ENCODE measurements around the gene EIF4H.
"Not testable (repeated sequence)": the region's sequence is repeated elsewhere in the genome, so short reads cannot be mapped to it uniquely, and the experiment has no call there.

EIF4H gene

DNA sequence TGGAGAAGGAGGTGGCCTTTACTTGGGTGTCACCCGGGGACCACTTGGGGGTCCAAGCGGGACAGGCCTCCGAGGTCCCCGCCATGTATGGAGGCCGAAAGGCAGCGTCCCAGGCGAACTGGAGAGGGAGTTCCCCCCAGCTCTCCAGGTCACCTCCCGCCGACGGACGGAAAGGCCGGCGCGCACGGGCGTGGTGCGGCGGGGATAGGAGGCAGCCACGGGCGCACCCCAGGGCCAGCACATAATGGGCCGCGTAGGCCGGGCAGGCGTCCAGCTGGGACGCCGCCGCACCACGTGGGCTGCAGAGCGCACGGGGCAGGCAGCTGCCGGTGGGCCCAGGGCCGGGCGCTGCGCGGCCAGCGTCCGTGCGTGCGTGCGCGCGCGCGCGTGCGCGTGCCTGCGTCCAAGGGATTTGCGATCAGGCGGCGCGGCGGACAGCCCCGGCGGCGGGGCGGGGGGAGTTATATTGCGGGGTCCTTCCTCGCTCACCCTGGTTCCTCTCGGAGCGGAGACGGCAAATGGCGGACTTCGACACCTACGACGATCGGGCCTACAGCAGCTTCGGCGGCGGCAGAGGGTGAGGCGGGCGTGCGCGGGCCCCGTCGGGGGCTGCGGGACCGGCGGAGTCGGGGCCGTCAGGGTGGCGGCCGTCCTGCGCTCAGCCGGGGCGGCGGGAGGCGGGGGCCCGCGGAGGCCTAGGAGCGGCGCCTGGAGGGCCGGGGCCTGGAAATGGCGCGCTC lies at the start of gene EIF4H:
TSS of gene EIF4H (plus strand) at position 491 of the 740 bp plus-strand sequence. CDS start at position 519, 28 bp downstream.
- peak; percentile 89 to 98 for DNase-seq (ENCODE audit: low read depth in 1 of 2, low spot score in 1 of 2)

DNA sequence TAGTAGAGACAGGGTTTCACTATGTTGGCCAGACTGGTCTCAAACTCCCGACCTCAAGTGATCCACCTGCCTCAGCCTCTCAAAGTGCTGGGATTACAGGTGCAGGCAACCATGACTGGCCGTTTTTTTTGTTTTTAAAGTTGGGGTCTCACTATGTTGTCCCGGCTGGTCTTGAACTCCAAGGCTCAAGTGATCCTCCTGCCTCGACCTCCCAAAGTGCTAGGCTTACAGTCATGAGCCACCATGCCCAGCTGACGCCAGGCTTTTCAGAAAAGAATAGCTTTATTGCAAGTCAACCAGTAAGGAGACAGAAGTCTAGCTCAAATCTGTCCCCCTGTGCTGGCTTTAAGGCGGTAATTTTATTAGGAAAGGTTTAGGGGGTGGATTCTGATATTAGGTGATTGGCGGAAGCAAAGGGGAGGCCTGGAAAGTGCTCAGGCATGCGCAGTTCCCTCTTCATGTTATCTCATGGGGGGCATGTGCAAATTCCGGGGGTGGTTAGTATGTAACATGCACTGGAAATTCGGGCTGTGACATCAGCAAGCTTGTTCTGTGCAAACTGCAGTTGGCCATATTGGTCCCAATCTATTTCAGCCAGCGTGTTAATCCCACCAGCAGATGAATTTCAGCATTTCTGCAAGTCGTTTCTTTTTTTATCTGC lies 47.8 kb upstream of the EIF4H start:
- DNase-seq (ENCODE audit: low read depth in 1 of 2, low spot score in 1 of 2): no peak

DNA sequence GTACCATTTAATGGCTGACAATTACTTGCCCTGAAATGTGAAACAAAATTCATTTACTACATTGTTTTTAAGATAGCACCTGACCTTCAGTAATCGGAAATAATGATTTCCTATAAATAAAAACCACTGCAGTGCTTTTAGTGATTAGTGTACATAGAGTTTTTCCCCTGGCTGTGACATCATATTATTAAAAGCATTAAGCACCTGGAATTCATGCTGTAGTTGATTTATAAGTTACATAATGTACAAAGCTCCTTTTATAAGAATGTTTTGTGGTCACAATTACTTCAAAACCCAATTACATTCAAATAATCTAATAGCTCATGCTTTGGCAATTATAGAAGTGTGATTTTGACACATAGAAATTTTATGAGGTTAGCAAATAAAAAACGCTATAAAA lies 44.3 kb upstream of the EIF4H start:
- no peak for DNase-seq (ENCODE audit: low read depth in 1 of 2, low spot score in 1 of 2)

DNA sequence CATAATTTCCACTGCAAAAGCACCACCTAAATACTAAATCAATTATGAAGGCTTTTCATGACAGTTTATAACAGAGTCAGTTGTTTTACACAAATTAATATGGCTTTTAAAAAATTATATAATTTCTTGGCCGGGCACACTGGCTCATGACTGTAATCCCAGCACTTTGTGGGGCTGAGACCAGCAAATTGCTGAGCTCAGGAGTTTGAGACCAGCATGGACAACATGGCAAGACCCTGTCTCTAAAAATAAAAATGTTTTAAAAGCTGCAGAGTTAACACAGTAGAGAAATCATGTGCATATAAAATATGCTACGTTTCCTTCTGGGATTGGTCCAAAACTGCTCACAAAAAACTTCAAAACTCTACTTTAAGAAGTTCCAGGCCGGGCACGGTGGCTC lies 43.6 kb upstream of the EIF4H start:
- no peak for DNase-seq (ENCODE audit: low read depth in 1 of 2, low spot score in 1 of 2)

DNA sequence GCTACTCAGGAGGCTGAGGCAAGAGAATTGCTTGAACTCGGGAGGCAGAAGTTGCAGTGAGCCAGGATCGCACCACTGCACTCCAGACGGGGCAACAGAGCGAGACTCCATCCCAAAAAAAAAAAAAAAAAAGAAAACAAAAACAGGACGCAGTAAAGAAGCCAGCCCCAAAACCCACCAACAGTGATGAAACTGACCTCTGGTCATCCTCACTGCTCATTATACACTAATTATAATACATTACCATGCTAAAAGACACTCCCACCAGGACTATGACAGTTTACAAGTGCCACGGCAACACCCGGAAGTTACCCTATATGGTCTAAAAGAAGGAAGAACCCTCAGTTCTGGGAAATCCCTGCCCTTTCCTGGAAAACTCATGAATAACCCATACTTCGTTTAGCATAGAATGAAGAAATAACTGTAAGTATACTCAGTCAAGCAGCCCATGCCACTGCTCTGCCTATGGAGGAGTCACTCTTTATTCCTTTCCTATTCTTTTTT lies 40.0 kb upstream of the EIF4H start:
- DNase-seq (ENCODE audit: low read depth in 1 of 2, low spot score in 1 of 2): no peak

DNA sequence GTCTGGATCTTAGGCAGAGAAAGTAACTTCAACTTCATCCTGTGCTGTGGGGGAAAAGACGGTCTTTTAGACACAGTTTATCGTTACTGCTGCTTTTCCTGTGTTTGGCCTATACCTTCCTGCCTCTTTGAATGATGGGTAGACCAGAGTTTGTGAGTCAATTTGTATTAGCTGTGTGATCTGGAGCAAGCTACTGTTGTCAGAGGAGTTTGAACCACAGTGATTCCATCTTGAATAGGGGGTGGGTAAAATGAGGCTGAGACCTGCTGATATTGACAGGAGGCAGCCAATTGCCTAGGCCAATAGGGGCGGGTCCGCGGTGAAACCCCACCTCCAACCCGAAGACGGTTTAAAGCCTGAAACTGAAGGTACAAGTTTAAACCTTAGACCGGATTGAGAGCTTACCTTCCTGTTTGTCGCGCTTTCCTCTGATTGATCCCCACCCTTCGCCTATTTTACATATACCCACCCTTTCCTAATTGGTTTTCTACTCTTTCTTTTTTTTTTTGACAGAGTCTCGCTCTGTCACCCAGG lies 35.8 kb upstream of the EIF4H start:
- no peak for DNase-seq (ENCODE audit: low read depth in 1 of 2, low spot score in 1 of 2)

DNA sequence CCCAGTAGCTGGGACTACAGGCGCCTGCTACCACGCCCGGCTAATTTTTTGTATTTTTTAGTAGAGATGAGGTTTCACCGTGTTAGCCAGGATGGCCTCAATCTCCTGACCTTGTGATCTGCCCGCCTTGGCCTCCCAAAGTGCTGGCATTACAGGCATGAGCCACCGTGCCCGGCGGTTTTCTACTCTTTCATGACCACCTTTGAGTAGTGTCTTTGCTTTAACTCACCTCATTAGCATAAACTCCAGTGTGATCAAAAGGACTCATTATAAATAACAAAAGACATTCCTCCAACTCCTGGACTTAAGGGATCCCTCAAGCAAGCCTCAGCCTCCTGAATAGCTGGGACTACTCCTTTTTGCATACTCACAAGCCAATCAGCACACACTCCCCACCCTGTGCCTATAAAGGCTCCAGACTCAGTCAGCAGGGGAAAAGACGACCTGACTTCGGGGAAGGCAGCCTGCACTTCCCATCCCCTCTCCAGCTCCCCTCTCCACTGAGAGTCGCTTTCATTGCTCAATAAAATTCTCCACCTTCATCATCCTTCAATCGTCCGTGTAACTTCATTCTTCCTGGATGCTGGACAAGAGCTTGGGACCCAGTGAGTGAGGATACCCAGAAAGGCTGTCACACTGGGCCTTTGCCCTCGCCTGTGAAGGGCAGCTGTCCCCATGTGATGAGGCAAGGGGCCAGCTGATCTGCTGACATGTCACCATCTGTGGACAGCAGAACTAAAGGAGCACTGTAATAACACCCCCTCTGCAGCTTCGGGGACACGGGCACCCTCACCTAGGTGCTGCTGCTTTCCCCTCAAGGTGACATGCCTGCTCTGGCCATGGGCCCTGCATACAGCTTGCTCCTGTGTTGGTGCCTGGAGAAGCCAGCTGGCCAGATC lies 35.0 kb upstream of the EIF4H start:
- DNase-seq (ENCODE audit: low read depth in 1 of 2, low spot score in 1 of 2): no peak

DNA sequence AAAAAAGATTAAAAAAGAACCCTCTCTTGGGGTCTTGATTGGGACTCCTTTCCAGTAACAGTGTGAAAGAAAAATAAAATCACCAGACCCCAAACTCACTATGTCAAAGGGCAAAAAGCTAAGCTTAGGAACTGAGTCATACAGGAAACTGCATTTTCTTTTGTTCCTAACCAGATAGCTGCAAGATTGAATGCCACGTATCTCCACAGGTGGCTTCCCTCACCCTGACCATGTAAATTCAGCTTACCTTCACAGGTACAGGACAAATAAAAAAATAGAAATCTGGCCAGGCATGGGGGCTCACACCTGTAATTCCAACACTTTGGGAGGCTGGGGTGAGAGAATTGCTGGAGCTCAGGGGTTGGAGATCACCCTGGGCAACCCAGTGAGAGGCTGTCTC lies 32.5 kb upstream of the EIF4H start:
- no peak for DNase-seq (ENCODE audit: low read depth in 1 of 2, low spot score in 1 of 2)

DNA sequence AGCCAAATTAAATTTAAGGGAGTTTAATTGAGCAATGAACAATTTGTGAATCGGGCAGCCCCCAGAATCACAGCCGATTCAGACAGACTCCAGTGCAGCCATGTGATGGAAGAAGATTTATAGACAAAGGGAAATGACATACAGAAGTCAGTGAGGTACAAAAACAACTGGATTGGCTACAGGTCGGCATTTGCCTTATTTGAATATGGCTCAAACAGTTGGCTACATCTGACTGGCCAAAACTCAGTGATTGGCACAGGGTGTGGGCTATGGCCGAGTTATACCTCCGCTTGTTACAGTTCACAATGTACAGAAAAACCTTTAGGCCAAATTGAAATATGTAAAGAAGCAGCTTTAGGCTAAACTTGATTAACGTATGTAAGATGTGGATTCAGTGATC lies 30.8 kb upstream of the EIF4H start:
- DNase-seq (ENCODE audit: low read depth in 1 of 2, low spot score in 1 of 2): no peak

DNA sequence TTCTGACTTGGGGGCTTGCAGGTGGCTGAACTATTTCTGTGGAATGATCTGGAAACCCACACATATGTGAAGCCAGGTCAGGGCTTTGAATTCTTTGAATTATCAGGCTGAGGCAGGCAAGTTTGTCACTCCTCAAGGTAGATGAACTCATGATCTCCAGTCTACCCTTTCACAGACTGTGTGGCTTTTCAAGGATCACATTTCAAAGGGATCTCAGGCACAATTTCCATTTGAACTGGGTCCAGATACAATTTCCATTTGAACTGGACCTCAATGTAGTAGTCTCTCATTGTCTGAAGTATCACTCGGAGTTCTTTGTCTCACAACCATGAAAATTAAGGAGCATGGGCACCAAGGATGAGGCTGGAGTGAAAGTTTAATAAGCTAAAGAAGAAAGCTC lies 25.7 kb upstream of the EIF4H start:
- no peak for DNase-seq (ENCODE audit: low read depth in 1 of 2, low spot score in 1 of 2)

DNA sequence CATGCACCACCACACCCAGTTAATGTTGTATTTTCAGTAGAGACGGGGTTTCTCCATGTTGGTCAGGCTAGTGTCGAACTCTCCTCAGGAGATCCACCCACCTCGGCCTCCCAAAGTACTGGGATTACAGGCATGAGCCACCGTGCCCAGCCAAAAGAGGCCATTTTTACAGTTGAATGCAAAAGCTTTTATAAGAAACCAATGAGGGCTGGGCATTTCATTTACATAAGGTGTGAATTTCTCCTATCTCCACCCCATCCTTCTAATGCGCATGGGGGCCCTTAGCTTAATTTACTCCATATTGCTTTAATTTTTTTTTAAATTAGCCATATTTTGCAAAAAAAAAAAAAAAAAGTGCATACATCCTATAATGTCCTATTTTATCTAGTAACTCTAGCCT lies 25.1 kb upstream of the EIF4H start:
- no peak for DNase-seq (ENCODE audit: low read depth in 1 of 2, low spot score in 1 of 2)

DNA sequence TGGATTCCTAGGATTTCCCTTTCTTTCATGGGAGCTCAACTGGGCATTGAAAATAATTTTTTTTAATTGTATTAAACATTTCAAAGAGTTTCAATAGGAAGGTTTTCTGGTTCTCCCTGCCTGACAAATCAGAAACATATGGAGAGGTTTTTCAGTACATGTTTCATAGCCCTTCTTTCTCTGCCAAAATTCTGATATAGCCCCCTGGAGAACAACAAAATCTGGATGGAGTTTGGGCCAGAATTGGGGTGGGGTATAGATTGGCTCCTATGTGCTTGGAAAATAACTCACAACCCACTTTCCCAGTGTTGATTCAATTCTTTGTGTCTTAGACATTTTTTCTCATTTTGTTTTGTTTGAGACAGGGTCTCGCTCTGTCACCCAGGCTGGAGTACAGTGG lies 24.6 kb upstream of the EIF4H start:
- DNase-seq (ENCODE audit: low read depth in 1 of 2, low spot score in 1 of 2): no peak

DNA sequence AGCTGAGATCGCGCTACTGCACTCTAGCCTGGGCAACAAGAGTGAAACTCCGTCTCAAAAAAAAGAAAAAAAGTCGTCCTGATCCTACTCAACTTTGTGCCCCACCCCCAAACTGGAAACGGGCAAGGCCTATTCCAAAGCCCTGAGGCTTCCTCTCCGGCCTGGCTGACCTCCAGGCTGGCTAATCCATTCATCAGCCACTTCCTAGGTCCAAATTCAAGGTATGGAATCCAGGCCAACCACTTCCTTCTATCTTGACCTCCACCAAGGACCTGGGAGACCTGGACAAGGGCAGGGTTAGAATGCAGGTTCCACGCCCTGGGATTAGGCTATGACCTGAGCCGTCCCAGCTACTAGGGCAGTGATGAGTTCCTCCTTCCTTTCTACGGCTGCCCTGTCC lies 20.4 kb upstream of the EIF4H start:
- no peak for DNase-seq (ENCODE audit: low read depth in 1 of 2, low spot score in 1 of 2)

DNA sequence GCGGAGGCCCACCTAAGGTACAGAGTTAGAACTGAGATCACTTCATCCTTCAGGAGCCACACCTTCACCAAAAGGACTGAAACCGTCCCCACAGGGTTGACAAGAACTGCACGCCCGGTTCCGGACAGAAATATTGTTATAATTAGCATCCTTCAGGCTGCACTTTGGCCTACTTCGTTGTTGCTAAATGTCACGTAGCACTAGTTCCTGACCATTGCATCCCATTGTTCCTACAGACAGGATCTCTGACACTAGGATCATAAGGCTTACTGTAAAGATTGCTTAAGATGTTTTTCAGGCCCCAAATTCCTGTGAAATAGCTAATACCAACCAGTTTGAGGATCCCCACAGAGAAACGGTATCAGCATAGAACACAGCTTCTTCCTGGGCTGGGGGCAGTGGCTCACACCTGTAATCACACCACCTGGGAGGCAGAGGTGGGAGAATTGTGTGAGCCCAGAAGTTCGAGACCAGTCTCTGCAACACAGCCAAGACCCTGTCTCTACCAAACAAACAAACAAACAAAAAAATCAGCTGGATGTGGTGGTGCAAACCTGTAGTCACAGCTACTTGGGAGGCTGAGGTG lies 18.3 kb upstream of the EIF4H start:
- no peak for DNase-seq (ENCODE audit: low read depth in 1 of 2, low spot score in 1 of 2)

DNA sequence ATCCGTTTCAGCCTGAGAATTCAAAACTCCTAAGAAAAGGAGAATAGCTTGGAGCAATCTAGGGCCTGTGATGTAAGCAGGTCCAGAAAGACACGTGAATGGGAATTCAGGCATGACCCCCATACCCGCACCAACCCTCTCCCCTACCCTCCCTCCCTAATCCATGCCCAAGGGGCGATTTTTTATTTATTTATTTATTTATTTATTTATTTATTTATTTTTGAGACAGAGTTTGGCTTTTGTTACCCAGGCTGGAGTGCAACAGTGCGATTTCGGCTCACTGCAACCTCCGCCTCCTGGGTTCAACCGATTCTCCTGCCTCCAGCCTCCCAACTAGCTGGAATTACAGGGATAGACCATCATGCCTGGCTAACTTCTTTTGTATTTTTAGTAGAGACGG lies 16.6 kb upstream of the EIF4H start:
- DNase-seq (ENCODE audit: low read depth in 1 of 2, low spot score in 1 of 2): no peak

DNA sequence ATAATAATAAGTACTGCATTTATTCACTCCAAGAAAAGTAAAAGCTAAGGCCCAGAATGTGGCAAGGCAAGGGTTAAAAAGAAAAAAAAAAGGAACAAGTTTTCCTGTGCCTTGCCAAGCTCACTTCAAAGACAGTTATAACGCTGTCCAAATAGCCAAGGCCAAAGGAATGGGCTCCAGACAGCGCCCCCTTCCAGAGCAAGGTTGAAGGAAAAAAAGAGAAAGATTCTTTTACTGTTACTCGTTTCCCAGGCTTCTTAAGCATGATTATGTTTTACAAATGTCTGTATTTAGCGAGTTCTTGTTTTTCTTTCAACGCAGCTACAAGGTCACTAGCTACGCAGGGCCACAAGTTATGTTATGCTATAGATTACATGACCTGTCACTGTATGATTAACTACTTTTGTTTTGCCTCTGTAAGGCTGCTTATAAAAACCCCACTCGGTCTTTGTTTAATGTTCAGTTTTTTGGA lies 9.1 kb upstream of the EIF4H start:
- DNase-seq (ENCODE audit: low read depth in 1 of 2, low spot score in 1 of 2): no peak

DNA sequence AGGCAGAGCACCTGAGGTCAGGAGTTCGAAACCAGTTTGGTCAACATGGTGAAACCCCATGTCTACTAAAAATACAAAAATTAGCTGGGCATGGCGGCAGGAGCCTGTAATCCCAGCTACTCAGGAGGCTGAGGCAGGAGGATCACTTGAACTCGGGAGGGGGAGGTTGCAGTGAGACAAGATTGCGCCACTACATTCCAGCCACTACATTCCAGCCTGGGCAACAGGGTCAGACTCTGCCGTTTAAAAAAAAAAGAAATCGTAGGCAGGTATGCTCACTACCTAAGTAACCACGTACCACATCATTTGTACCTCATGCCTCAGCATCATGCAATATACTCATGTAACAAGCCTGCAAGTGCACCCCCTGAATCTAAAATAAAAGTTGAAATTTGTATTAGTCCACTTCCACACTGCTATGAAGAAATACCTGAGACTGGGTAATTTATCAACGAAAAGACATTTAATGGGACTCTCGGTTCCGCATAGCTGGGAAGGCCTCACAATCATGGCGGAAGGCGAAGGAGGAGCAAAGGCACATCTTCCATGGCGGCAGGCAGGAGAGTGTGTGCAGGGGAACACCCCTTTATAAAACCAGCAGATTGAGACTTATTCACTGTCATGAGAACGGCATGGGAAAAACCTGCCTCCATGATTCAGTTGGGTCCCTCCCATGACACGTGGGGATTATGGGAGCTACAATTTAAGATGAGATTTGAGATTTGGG lies 8.1 kb upstream of the EIF4H start:
- no peak for DNase-seq (ENCODE audit: low read depth in 1 of 2, low spot score in 1 of 2)

DNA sequence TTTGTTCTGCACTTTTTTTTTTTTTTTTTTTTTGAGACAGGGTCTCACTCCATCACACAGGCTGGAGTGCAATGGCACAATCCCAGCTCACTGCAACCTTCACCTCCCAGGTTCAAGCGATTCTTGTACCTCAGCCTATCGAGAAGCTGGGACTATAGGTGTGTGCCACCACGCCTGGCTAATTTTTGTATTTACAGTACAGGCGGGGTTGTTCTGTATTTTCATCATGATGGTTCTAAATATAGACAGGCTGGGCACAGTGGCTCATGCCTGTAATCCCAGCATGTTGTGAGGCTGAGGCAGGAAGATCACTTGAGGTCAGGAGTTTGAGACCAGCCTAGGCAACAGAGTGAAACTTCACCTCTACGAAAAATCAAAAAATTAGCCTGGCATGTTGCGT lies 6.8 kb upstream of the EIF4H start:
- not testable (repeated sequence) for DNase-seq (ENCODE audit: low read depth in 1 of 2, low spot score in 1 of 2)

DNA sequence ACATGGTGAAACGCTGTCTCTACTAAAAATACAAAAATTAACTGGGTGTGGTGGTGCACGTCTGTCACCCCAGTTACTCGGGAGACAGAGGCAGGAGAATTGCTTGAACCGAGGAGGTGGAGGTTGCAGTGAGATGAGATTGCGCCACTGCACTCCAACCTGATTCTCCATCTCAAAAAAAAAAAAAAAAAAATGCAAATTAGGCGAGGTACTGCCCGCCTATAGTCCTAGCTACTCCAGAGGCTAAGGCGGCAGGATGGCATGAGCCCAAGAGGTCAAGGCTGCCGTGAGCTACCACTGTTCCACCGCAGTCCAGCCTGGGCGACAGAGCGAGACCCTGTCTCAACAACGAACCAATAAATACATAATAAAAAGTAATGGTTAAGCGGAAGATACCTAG lies 1.1 kb upstream of the EIF4H start:
- DNase-seq (ENCODE audit: low read depth in 1 of 2, low spot score in 1 of 2): no peak

DNA sequence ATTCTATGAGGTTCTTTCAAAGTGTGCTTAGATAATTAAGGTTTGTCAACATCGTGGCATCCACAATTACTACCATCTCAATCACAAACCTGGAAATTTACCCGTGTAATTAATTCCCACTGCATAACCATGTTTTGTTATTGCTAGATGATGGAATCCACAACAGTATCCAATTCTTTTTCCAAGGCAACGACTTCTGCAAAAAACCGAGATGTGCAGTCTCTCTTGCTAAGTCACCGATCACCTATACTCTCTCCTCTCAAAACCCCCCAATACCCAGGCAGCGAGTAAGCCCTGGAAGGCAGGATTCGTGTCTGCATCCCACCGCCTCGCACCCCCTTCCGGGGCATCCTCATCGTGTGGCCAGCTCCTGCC lies 678 bp upstream of the EIF4H start:
- DNase-seq (ENCODE audit: low read depth in 1 of 2, low spot score in 1 of 2): no peak
